B cell (primary cell): ENCODE data around the gene SPRYD3.

Experiments
- CTCF ChIP-seq: fragments of 200-600 bp; IDR thresholded peaks from one replicate; pipeline ENCODE4 v1.8.0; 2022; ENCODE audit warnings: antibody characterized with exemption, mild to moderate bottlenecking
- EZH2 ChIP-seq: IDR thresholded peaks from 2 replicates; pipeline ENCODE4 v1.6.1; 2012; ENCODE audit warnings: borderline replicate concordance, low read depth, mild to moderate bottlenecking, moderate library complexity, low read length; ENCODE audit not compliant: insufficient read depth, poor library complexity, severe bottlenecking

GRCh38 chr12:53101266-53101665 lies 22.1 kb upstream of the SPRYD3 start:
- no peak for TF ChIP-seq CTCF
- no peak for TF ChIP-seq EZH2
